Thyroid gland (tissue), 4 donors: ENCODE results near the gene TCF12. TPM values are rescaled to one million over a fixed set of nuclear protein-coding genes. Genes with fewer than 3 reads are reported as not detected.

ENCODE experiments used
- DNase-seq, 2 donors: peaks; one replicate each; pipeline ENCODE4 v3.0.0-alpha.2; 2019
- H3K27ac ChIP-seq, 3 donors: fragments of 200-600 bp; sonication (generic); 1 replicate in 2 of 3; 2 replicates in 1 of 3; pipeline ENCODE4 v1.5.1; 2016 to 2019; ENCODE audit warnings: mild to moderate bottlenecking in 1 of 3, moderate library complexity in 1 of 3
- H3K27me3 ChIP-seq: fragments of 200-600 bp; sonication (generic); one replicate; pipeline ENCODE4 v1.5.1; 2019
- H3K36me3 ChIP-seq, 2 donors: fragments of 200-600 bp; sonication (generic); one replicate each; pipeline ENCODE4 v1.5.1; 2016 to 2019
- H3K4me1 ChIP-seq, 2 donors: fragments of 200-600 bp; sonication (generic); one replicate each; pipeline ENCODE4 v1.5.1; 2017 to 2019
- H3K4me3 ChIP-seq, 3 donors: fragments of 200-600 bp; sonication (generic); replicated peaks in 1 of 3; 1 replicate in 2 of 3; 2 replicates in 1 of 3; pipeline ENCODE4 v1.5.1; 2016; ENCODE audit warnings: mild to moderate bottlenecking in 1 of 3
- H3K9me3 ChIP-seq: fragments of 200-600 bp; sonication (generic); one replicate; pipeline ENCODE4 v1.5.1; 2017
- POLR2A ChIP-seq, 2 donors: fragments of 450-650 bp; IDR thresholded peaks; one replicate each; pipeline ENCODE4 v1.6.1; 2017; ENCODE audit warnings: antibody characterized with exemption in 2 of 2, mild to moderate bottlenecking in 2 of 2, moderate library complexity in 1 of 2
- WGBS, 2 donors: methylation state at CpG; one replicate each; pipeline ENCODE4 v1.1.5; 2017; 5-methylcytosine and 5-hydroxymethylcytosine counted together
- intact Hi-C: fragments of 100-400 bp; cut with DNase I; formaldehyde crosslinking; loops from one replicate; pipeline ENCODE4 v1.15.1; 2023
- total RNA-seq, 4 donors: library from RNA; depleted of rRNA; stranded (reverse); fragments of >200 nt; gene quantifications; one replicate each; pipeline ENCODE4 v1.2.3, GENCODE V29; 2016
- TF ChIP-seq, protein P1 (sequence below), 6 experiments: fragments of 200-600 bp in 3 of 6; fragments of 450-650 bp in 3 of 6; sonication (generic) in 3 of 6; IDR thresholded peaks; one replicate each; pipeline ENCODE4 v1.5.1; 2016 to 2019; ENCODE audit warnings: antibody characterized with exemption in 6 of 6, mild to moderate bottlenecking in 2 of 6, inconsistent platforms in 1 of 6, moderate library complexity in 1 of 6

The TCF12 gene
- total RNA-seq, 4 donors from 2014 or later, result 54.8 to 156 (median 108) TPM

DNA sequence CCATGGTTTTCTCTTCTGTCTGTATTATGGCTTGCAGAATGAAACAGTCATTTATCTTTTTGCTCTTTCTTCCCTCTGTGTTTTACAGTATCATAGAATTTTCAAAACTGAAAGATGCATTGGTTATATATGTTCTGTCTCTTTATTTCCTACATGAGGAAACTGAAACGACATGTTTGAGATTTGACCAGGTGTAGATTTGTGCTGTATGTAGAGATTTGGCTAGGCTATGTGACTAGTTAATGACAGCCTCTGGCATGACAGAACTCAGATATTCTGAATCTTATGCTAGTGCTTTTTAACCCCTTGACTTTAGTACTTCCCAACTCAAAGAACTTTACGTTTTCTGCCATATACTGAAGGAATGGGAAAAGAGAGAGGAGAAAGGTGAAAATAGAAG lies 151.0 kb downstream of the TCF12 start:
- H3K4me1 ChIP-seq, result peaks cover 0 to 5% of the 10 kb centered on the region in 2 donors
- no peak for TF ChIP-seq POLR2A (IDR thresholded peaks at IDR 0.05)
- TF ChIP-seq, protein P1, sequence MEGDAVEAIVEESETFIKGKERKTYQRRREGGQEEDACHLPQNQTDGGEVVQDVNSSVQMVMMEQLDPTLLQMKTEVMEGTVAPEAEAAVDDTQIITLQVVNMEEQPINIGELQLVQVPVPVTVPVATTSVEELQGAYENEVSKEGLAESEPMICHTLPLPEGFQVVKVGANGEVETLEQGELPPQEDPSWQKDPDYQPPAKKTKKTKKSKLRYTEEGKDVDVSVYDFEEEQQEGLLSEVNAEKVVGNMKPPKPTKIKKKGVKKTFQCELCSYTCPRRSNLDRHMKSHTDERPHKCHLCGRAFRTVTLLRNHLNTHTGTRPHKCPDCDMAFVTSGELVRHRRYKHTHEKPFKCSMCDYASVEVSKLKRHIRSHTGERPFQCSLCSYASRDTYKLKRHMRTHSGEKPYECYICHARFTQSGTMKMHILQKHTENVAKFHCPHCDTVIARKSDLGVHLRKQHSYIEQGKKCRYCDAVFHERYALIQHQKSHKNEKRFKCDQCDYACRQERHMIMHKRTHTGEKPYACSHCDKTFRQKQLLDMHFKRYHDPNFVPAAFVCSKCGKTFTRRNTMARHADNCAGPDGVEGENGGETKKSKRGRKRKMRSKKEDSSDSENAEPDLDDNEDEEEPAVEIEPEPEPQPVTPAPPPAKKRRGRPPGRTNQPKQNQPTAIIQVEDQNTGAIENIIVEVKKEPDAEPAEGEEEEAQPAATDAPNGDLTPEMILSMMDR (IDR thresholded peaks at IDR 0.05), result no peak
- no peak overlapping the region for H3K27ac ChIP-seq
- H3K36me3 ChIP-seq, result no peaks in the 10 kb centered on the region
- 89 to 91% methylated on average over 2 of the region's 2 CpGs for WGBS, 2 donors
- no peak overlapping the region for H3K4me3 ChIP-seq
- DNase-seq, result no peak
- intact Hi-C loops, result no loop called here
- H3K9me3 ChIP-seq, result no peaks in the 10 kb centered on the region
- no peaks in the 10 kb centered on the region for H3K27me3 ChIP-seq

DNA sequence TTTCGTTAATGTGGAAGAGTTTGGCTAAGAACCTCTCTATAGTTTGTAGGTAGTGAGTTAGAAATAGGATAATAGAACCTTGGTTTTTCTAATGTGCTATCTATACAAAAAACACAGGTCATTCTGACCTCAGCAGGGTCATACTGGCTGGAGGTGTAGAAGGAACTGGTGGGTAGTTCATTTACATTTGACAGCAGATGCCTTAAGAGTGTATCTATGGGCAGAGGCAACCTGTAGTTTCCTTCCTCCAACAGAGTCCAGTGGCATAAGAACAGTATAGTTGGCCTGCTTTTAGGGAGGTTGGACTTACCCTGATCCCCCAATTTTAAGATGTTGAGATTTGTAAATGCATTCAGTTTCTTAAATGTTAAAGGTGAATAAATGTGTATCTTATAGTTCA lies 152.2 kb downstream of the TCF12 start:
- H3K9me3 ChIP-seq, result no peaks in the 10 kb centered on the region
- H3K4me1 ChIP-seq, result peaks cover 0 to 8% of the 10 kb centered on the region in 2 donors
- intact Hi-C loops, result no loop called here
- H3K36me3 ChIP-seq, result no peaks in the 10 kb centered on the region
- WGBS, 2 donors, result 98 to 100% methylated on average over 1 of the region's 1 CpG
- H3K27me3 ChIP-seq, result no peaks in the 10 kb centered on the region
- no peak overlapping the region for H3K4me3 ChIP-seq
- DNase-seq, result no peak
- no peak overlapping the region for H3K27ac ChIP-seq
- TF ChIP-seq, protein P1 (IDR thresholded peaks at IDR 0.05), result no peak
- TF ChIP-seq POLR2A (IDR thresholded peaks at IDR 0.05), result no peak

DNA sequence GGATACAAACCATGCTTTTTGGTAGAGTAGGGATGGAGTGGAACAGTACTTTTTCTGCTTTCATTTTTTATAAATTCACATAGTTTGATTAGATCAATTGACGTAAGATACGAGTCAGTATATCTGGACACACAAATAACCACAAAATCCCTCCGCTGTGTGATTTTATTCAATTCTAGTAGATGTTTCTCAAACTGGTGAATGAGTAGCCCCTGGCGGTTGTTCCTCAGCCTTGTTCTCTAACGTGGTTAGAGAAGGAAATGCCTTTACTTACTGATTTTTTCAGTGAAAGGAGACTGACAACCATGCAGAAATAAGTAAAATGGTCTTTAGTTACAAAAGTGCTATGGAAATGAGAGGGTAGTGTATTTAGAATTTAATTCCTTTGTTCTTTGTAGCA lies 161.0 kb downstream of the TCF12 start:
- H3K36me3 ChIP-seq, result no peaks in the 10 kb centered on the region
- no peak for DNase-seq
- H3K27ac ChIP-seq, result no peak overlapping the region
- intact Hi-C loops, result no loop called here
- no peaks in the 10 kb centered on the region for H3K9me3 ChIP-seq
- no peak overlapping the region for H3K4me3 ChIP-seq
- no peak for TF ChIP-seq POLR2A (IDR thresholded peaks at IDR 0.05)
- TF ChIP-seq, protein P1 (IDR thresholded peaks at IDR 0.05), result no peak
- peaks cover 0 to 7% of the 10 kb centered on the region in 2 donors for H3K4me1 ChIP-seq
- WGBS, 2 donors, result 81 to 82% methylated on average over 5 of the region's 5 CpGs
- H3K27me3 ChIP-seq, result no peaks in the 10 kb centered on the region

DNA sequence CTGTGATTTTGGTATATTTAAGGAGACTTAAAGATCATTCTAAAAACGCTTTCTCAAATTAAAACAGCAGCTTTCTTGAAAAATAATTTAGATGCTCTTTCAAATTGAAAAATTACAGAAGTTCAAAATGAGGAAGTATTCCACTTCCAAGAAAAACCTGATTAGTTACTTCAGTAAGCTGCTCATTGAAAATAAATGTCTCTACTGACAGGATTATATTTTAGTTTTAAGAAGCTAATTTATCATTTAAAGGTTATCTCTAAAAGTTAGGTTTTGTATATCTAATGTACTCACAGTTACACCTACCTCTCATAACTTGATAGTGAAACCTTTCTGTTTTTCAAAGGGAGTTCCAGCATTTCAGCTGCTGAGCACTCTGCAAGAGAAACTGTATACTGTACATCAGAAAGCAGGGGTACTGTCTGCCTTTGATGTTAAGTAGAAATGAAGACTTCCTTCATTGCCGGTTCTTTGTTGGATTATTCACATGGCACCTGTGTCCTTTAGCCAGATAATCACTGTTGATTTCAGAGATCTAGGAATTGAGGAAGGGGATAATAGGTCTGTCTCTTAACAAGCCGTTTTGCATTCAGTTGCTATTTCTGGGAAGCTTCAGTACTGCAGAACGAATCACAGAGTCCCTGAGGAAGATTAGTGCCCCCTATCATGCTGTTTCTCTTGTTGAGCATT lies 161.6 kb downstream of the TCF12 start:
- 53 to 63% methylated on average over 4 of the region's 4 CpGs for WGBS, 2 donors
- Histone ChIP-seq H3K4me1 (peaks cover 0 to 7% of the 10 kb centered on the region in 2 donors), H3K9me3 (no peaks in the 10 kb centered on the region), H3K4me3 (no peak overlapping the region), H3K27me3 (no peaks in the 10 kb centered on the region), H3K27ac (no peak overlapping the region), H3K36me3 (no peaks in the 10 kb centered on the region)
- TF ChIP-seq POLR2A (IDR thresholded peaks at IDR 0.05), result no peak
- TF ChIP-seq, protein P1 (IDR thresholded peaks at IDR 0.05), result no peak
- intact Hi-C loops, result no loop called here
- DNase-seq, result no peak

DNA sequence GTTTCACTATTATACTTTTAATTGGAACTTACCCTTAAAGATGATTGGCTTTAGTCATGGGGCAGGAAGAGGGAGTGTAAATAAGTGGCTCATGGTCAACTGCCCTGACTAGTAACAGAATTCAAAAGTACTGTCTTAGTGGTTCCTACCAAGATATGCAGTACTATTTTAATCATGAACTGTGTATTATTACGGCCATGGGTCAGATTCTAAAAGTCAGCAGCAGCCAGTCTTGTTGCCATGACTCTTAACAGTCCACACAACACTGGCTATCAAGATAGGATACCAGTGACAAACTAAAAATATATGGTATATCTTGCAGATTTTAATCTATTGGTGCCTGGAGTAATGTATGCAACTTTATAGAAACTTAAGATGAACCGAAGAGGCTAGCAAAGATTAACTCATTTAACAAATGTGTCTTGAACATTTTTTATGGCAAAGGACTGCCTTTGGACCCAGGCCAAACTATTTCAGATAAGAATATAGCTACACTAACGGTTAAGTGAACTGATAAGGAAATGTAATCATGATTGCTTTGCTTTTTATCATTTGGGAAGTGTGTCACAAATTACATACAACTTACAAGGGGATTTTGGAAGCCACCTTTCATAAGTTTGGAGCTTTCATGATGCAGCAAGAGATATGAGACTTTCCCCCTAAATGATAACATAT lies 163.7 kb downstream of the TCF12 start:
- TF ChIP-seq, protein P1 (IDR thresholded peaks at IDR 0.05), result no peak
- TF ChIP-seq POLR2A (IDR thresholded peaks at IDR 0.05), result no peak
- intact Hi-C loops, result no loop called here
- Histone ChIP-seq H3K9me3 (no peaks in the 10 kb centered on the region), H3K27me3 (no peaks in the 10 kb centered on the region), H3K36me3 (no peaks in the 10 kb centered on the region), H3K27ac (no peak overlapping the region), H3K4me3 (no peak overlapping the region), H3K4me1 (peaks cover 0 to 4% of the 10 kb centered on the region in 2 donors)
- 67 to 78% methylated on average over 3 of the region's 3 CpGs for WGBS, 2 donors
- no peak for DNase-seq
